IPS-NIHi11 (cell line): ENCODE data around the gene PSAP.
A peak's percentile ranks its signal among the peaks of the same experiment; 100 is the strongest.

Experiments used
- DNase-seq: peaks from one replicate; pipeline ENCODE4 v3.0.0; 2012; ENCODE audit warnings: mixed read lengths, low spot score

The PSAP gene

DNA sequence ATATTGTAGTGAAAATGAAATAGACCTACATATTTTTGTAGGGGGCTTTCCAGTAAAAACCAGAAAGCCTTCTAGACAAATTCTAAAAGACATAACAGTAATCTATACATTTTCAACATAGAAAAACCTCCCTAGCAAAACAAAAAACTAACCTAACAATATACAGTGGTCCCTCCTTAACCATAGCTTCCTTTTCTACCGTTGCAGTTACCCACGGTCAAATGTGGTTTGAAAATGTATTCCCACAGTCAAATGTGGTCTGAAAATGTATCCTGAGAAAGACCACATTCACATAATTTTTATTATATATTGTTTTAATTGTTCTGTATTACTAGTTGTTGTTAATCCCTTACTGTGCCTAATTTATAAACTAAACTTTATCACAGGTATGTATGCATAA is 6.4 kb downstream of the PSAP start:
- no peak for DNase-seq

DNA sequence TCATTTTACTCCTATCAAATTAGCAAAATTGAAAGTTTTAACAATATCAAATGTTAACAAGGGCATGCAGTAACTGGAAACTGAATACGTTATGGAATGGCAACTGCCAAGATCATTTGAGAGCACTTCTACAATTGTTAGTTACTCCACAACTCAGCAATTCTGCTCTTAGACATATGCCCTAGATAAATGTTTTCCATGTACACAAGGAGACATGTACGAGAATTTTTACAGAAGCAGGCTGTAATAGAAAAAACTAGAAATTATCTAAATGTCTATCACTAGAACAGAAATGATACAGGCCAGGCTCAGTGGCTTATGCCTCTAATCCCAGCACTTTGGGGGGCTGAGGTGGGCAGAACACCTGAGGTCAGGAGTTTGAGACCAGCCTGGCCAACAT is 7.0 kb downstream of the PSAP start:
- no peak for DNase-seq

DNA sequence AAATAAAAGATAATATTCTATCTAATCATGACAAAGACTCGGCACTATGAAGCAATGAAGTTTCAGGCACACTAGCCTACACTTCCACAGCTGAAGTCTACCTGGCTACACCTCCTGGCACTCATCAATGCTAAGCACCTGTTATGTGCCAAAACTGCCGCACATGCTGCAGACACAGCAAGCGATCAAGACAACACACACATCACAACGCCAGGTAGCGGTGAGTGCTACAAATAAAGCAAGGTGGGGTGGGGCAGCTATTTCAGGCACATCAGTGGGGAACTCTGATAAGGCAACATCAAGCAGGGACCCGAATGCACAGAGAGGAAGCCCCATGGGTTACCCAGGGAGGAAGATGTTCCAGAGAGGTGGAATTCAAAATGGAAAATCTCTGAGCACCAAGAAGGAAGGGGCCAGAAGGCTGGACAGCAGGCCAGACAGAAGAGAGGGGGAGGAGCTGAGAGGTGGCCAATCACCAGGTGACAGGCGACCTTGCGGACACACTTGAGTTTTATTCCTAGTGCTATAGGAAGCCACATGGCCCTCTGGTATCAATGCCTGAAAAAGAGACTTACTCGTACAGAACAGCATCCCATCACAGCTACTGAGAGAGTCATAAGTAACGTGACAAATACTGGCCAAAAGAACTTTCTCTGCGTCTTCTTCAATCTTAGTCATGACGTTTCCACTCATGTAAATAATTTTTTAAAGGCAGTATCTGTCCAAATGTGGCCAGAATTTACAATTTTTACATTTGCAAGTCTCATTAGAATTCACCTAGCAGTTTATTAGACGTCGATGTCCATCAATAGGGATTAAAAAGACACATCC is 8.0 kb downstream of the PSAP start:
- DNase-seq: no peak

DNA sequence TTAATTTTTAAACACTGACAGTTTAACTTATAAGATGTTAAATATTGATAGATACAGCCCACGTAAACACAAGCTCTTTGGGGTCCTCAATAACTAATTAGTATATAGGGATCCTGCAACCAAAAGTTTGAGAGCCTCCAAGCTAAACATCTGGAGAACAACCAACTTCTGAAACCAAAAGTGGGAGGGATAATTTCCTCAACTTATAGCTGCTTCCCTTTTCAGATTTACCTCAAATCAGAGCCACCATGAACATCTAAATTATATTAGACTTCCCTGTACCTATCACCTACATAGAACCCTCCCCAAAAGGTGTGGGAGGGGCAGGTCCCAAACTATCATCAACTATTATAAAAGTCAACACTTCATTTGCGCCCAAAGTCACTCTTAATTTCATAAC is 8.6 kb downstream of the PSAP start:
- DNase-seq: no peak

DNA sequence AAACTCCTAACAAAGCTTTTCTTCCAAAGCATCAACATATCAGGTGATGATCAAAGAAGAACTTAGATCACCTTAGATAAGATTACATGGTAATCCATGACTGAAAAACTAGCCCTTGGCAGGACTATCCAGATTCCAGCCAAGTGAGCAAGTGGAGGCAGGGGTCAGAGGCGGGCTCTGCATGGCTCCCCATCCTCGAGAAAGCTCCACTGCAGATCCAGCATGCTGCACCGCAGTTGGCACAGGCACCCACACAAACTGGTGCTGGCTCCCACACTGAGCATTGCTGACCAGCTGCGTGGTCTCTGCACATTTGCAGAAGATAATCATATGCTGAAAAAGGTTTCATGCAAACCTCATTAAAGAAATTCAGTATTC is 10.1 kb downstream of the PSAP start:
- DNase-seq: no peak

DNA sequence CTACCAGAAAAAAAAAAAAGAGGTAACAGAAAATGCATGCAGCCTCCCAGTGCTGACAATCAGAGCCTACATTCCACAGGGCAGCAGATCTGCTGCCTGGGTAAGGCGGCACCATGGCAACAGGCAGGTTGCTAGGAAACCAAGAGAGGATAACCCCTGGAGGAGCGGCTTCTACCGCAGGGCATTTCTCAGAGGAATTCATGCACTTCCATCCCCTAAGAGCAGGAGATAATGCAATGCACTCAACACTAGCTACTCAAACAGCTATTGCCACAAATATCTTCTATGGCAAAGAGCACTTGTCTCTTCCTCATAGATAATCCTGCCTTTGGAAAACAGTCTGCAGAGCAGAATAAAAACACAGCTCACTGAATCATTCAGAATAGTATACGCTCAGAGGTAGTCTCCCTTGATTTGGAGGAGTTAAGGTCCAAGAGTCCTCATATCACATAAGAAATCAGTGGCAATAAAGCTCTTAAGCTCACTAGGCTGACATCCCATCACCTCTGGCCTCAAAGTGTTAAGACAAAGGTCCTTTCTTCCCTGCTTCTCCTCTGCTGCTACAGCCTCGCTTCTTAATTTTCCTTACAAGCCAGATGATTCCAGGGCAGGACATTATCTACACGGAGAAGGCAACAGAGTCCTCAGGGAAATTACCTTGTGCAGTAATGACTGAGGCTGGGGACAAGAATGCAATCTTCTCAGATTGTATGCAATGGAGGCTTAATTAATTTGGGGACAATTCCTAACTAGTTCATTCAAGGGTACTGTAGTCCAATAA is 10.7 kb downstream of the PSAP start:
- DNase-seq: peak; percentile 92

DNA sequence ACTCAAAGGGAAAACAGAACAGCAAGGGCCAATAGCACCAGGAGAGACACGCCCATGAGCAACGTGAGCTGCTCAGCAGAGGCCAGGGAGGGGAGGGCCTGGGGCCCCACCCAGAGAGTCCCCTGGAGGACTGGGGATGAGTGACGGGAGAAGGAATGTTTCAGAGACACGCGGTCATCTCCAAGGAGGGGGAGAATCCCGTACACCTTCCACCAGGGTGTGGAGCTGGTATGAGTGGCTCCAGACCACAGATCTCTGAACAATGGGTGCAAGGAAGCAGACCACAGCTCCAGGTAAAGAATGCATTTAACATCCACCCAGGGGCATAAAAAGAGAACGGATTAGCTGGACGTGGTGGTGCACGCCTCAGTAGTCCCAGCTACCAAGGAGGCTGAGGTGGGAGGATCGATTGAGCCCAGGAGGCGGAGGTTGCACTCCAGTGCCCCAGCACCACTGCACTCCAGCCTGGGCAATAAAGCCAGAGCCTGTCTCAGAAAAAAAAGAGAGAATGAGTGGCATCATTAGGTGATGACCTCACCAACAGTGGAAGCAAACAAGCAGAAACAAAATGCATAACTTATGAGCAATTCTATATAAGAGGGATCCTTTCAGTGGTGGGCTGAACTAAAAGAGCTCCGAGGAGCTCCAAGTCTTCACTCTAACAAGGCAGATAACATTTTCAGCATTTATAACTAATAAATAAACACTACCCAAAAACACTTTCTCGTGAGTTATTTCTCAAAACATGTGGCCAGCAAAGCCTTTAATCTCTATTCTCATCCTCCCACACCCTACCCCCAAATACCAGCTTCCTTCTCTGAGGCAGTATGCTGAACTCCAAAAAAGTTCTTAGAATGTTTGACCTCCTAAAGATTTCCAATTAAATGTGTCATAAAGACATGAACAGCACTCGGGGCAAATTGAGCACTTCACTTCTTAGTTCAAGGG is 12.5 kb downstream of the PSAP start:
- no peak for DNase-seq

DNA sequence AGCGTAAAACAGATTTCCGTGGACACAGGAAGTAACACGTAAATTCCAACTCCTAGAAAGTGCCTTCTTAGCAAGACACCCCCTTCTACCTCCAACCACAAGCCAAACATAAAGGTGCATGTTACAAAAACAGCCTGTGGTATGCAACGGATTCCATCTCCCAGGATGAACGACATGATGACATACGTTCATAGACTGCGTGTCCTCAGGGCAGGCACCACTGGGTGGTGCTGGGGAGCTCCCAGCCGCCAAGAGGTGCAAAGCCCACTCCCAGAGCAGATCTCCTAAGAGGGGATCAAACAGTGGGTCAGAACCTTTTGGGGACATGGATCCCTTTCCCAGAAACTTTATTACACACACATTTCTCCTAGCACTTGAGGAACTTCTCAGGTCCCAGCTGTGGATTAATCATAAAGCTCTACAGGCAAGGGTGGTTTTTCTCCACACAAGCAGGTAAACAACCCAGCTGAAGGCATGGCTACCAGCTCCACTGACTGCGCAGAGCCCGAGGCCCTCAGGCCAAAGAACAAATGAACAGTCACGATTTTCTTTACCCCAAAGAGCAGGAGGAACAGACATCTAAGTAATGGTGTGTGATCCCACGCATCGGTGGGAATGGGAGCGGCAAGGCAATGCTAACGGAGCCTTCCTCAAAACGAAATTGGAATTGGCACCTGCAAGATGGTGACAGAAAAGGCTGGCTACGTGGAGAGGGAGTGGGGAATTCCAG is 13.8 kb downstream of the PSAP start:
- peak; percentile 63 for DNase-seq

DNA sequence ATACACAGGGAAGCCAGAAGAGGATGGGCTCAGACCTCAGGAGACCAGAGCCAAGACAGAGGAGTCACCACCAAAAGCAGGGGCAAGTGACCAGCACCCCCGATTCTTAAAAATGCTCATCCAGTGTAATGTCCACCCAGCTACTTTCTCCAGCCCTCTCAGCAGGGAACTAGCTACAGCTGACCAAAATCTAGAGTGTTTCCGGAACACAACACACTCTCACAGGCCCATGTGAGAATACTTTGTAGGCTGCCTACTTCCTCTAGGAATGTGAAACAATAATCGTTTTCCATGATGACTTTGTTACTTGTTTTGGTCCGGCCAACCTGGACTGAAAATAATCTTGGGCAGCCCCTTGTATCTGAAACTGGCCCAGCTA is 14.5 kb downstream of the PSAP start:
- no peak for DNase-seq

DNA sequence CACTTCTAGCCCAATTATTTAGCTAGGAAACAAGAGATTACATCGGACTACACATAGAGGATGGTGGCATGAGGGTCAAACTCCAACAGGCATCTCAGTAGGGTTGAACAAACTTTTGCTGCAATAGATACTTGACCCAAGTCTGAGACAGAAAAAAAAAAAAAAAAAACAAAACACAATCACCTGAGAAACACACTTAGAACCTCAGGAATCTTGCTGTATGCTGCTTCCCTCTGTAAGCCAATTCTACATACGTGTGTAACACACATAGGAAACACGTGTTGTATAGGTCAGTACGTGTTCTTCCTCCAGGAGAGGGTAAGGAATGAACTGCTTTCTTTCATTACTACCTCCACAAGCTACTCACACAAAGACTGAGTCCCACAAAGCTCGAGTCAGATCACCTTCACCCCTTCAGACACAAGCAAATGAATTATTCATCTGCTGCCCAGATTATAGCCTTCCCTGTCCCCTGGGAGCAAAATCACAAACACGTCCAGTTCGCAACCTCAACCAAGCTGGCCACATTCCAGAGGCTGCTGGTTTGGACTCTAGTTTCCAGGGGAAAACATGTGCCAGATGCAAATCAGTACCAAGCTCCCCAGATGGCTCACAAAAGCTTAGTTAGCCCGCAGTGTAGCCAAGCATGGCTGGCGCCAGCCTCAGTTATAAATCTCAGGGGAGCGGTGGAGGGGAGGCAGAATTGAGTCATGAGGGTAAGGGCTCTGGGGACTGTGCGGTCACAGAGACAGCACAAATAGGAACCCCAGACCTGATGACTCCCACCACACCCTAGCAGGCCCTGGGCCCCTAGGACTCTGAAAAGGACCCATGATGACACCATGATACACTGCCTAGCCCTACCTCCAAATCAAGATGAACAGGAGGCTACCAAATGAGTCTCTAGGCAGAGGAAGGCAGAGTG is 15.1 kb downstream of the PSAP start:
- no peak for DNase-seq

DNA sequence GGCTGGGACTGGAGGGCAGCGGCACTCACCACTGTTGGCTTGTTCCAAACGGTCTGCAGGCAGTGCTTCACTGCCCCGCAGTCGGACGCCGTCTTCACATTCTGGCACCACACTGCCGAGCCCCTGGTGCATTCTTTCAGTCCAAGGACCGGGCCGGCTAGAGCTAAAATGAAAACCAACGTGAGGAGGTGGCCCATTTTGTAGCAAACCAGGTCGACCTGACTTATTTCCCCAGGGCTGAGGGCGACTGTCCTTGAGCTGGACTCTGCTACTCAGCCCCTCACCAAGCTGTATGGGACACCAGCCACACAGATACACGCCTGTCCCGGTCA is 16.7 kb downstream of the PSAP start:
- DNase-seq: no peak

DNA sequence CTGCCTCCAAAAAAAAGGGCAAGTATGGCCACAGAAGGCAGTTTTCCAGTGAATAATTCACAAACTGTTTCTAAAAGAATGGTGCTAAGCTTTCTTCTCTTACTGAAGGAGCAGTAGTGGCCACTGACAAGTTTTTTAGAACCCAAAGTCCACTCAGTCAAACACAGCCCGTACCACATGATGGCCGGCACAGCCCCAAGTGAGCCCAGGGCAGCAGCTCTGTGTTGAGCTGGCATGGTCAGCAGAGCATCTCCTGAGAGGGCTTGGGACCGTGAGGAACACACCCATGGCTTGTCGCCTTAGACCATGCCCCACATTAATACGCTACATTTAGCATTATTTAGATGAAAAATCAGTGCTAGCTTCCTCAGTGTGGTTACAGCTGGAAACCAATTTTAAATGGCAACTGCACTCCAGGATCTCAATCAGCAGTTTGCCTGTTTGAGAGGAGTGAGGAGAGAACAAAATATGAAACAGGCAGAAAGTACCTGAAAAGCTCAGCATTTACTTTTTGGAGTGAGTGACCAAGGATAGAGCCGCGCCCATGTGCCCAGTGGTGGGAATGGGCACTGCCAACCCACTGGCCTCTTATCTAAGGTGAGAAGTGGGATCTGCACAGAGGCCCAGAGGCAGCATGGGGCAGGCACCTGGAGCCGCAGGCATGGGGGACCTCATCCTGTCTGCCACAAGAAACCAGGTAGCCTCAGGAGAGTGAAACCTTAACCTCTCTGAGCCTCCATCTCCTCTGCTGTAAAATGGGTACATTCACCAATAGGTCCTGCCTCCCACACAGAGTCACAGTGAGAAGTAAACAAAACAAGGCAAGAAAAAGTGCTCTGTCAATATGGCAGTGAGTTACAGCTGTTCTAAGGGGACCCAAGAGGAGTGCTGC is 17.4 kb downstream of the PSAP start:
- DNase-seq: no peak

DNA sequence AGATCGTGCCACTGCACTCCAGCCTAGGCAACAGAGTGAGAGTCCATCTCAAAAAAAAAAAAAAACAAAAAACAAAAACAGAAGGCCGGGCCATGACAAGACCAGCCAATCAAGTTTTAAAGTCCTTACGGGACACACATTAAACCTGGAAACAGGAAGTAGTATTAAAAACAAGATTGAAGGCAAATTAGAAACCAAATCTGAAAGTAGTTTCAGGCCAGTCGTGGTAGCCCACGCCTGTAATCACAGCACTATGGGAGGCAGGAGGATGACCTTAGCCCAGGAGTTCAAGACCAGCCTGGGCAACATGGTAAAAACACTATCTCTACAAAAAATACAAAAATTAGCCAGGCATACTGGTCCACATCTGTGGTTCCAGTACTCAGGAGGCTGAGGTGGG is 18.1 kb downstream of the PSAP start:
- no peak for DNase-seq

DNA sequence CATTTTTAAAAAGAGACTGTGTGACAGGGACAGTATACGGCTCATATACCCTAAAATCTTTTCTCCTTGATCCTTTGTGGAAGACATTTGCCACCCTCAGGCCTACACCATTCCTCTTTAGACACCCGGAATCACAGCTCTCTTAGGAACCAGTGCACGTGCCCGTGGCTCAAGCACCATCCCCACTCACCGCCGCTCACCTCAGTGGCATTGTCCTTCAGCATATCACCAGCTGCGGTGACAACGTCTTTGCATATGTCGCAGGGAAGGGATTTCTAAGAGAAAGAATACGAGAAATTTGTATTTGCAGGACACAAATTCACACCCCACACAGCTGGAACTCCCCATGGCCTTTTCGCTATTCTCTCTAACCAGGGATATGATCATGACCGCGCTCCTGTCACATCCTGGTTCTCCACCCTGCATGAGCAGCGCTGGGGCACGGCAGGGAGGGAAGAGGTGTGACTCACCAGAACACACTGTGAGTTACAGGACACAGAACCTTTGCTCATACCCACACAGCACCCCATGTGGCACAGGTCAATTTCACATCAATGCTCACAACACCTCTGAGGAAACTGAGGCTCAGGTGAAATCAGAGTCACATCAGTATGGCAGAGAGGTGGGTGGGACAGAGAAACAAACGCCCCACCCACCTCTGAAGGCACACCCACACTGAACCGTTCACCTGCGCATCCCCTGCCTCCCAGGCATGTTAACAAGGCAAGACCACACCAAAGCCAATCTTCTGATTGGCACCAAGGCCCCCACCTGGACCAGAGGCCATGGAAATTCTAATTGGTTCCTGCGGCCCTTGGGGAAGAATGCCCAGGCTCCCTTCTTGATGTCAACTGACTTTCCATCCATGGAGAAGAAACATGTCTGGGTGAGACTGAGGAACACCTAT is 19.2 kb downstream of the PSAP start:
- DNase-seq: no peak

DNA sequence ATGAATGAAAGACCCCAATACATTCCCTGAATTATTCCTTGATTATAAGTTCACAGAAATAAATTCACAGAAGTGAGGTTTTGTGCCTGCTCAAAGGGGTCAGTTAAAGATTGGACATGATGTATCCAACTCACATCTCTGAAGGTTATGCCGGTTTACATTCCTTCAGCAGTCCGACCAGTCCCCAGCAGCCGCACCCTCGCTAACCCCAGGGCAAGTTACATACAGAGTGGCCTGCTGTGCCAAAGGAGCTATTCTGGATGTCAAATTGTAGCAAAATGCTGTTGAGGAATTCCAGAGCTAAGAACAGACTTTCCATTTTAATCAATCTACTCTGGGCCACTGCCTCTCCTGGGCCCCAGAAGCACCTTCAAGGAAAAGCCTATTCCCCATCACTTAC is 20.3 kb downstream of the PSAP start:
- no peak for DNase-seq

DNA sequence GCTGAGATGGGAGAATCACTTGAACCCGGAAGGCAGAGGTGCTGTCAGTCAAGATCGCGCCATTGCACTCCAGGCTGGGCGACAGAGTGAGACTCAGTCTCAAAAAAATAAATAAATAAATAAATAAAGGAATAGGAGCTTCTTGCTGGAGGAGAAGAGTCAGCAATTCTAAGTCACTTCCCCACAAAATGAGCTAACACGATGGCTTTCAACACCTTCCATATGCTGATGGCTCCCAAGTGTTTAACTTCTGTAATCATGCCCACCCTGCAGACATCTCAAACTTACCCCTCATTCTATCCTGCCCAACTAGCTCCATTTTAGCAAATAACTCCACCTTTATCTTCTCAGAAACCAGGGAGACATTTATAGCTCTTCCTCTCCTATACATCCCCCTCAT is 21.2 kb downstream of the PSAP start:
- no peak for DNase-seq

DNA sequence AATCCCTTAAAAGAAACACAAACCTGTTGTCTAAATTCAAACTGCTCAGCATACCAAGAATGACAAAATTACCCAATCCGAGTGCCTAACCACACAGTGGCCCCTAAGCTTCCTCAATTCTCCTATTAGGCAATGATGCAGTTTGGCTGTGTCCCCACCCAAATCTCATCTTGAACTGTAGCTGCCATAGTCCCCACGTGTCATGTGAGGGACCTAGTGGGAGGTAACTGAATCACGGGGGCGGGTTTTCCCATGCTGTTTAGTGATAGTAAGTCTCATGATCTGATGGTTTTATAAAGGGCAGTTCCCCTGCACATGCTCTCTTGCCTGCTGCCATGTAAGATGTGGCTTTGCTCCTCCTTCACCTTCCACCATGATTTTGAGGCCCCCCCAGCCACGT is 21.9 kb downstream of the PSAP start:
- no peak for DNase-seq

DNA sequence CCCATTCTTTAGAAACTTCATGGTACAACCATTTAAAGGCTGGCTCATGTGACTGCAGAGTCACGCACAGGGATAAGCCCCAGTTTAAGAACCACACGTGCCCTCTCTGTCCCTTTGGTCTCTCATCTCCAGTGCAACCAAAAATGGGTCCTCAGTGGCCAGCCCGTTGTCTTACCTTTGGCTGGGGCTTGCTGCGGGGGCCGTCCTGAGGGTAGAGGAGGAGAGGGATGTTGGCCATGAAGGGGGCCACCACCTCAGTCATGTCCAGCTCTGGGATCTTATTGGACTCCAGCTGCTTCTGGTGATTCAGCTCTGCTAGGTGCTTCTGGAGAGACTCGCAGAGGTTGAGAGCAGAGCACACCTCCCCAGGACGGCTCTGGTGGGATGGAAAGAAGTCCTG is 22.3 kb downstream of the PSAP start:
- DNase-seq: no peak

DNA sequence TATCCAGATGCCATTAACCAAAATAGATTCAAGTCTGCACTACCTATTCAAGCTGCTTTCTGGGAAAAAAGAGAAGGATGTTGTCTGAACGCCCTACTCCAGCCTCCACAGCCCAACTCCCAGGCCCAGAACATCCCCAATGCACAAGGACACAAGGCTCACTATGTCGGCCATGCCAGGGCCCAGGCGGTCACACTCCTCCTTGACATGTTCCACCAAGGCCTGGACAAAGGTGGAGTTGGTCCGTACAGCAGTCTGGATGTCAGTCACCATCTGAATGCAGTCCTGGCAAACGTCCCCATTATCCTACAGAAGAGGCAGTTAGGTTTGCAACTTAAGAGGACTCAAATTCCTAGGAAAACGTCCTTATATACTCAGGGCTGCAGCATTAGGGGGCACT is 23.2 kb downstream of the PSAP start:
- DNase-seq: no peak
